22Rv1 (cell line): ENCODE results near the gene PLXNA2.

Experiments used
- H3K27ac ChIP-seq: fragments of 450-650 bp; 2 replicates; pipeline ENCODE4 v1.5.1; 2017
- CTCF ChIP-seq: fragments of 450-650 bp; IDR thresholded peaks from 2 replicates; pipeline ENCODE4 v1.5.1; 2017; ENCODE audit warnings: mild to moderate bottlenecking
- ZFX ChIP-seq: fragments of 450-650 bp; IDR thresholded peaks from 2 replicates; pipeline ENCODE4 v1.6.1; 2017; ENCODE audit warnings: antibody characterized with exemption, borderline replicate concordance

PLXNA2 gene

GRCh38 chr1:208233978-208234377, 10.2 kb downstream of the PLXNA2 start:
- TF ChIP-seq CTCF (no peak), ZFX (no peak)
- H3K27ac ChIP-seq, result no peak overlapping the region

- TF ChIP-seq ZFX (no peak), CTCF (no peak)
- H3K27ac ChIP-seq, result 0 out of 2 replicates have a peak overlapping the region, but pooled peaks have one; percentile 30
Measured at GRCh38 chr1:208233546-208233945, 10.6 kb downstream of the PLXNA2 start.

- no peak for TF ChIP-seq ZFX
- no peak for TF ChIP-seq CTCF
Measured at GRCh38 chr1:208232662-208233038, 11.5 kb downstream of the PLXNA2 start.

GRCh38 chr1:208231881-208232661, 12.1 kb downstream of the PLXNA2 start:
- no peak overlapping the region for H3K27ac ChIP-seq

More at GRCh38 chr1:208232662-208233038, 11.5 kb downstream of the PLXNA2 start:
- H3K27ac ChIP-seq, result no peak overlapping the region

GRCh38 chr1:208230668-208231529, 13.3 kb downstream of the PLXNA2 start:
- TF ChIP-seq ZFX, result no peak
- TF ChIP-seq CTCF, result no peak
- no peak overlapping the region for H3K27ac ChIP-seq

More at GRCh38 chr1:208231881-208232661, 12.1 kb downstream of the PLXNA2 start:
- TF ChIP-seq CTCF (no peak), ZFX (no peak)

- no peak overlapping the region for H3K27ac ChIP-seq
- TF ChIP-seq ZFX (no peak), CTCF (no peak)
Measured at GRCh38 chr1:208228550-208228949, 15.6 kb downstream of the PLXNA2 start.
